ENCODE measurements around the gene PTPRG.

Gene PTPRG

DNA sequence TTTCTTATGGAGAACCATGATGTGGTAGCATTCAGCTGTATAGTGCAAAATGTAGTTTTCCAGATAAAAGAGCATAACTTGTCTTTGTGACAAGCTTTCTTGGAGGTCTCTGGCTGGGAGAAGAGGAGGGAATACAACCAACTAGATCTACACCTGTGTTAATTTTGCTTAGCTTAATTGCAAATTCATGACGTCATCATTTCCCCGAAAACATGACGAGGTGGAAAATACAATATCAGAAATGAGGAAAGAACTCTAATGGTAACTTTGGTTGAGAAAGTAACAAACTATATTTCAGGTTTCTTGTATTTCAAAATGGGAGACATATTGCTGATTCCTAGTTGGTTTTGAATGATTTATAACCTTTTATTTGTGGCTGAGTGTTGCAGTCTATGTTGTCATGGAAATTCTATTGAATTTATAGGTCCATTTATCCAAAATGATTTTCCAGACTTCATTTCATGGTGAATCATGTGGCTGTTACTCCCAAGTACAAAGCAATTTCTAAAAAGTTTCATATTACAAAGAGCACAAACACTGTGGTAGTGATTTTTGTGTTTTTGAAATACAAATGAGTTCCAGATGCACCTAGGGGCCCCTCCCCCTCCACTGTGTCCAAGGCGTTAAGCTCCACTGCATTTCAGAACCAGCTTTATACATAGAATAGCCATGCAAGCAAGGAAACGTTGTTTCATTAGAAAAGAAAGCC lies 504.8 kb downstream of the PTPRG start:
- Histone ChIP-seq H3K4me3 (ENCODE audit: low read depth, low read length) (no peak overlapping the region), H3K9ac (ENCODE audit: low read depth, low read length) (no peak overlapping the region), H3K36me3 (ENCODE audit: control insufficient read depth, insufficient read depth, low read length) (no peaks in the 10 kb centered on the region), H3K27me3 (ENCODE audit: control insufficient read depth, insufficient read depth, low read length) (no peaks in the 10 kb centered on the region), H3K9me3 (ENCODE audit: control insufficient read depth, insufficient read depth, low read length) (no peaks in the 10 kb centered on the region), H3K4me1 (ENCODE audit: control insufficient read depth, insufficient read depth, low read length) (peaks cover 8% of the 10 kb centered on the region)

DNA sequence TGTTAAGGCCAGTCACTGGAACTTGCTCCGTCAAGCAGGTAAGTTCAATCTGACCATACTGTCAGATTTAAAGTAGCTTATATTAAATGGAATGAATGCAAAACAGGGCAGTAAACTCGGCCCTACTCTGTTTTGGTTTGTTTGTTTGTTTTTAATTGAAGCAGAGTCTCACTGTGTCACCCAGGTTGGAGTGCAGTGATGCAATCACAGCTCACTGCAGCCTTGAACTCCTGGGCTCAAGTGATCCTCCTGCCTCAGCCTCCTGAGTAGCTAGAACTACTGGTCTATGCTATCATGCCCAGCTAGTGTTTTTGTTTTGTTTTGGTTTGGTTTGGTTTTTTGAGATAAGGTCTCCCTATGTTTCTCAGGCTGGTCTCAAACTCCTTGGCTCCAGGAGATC lies 507.0 kb downstream of the PTPRG start:
- no peaks in the 10 kb centered on the region for H3K9me3 ChIP-seq (ENCODE audit: control insufficient read depth, insufficient read depth, low read length)
- H3K36me3 ChIP-seq (ENCODE audit: control insufficient read depth, insufficient read depth, low read length) = no peaks in the 10 kb centered on the region
- no peak overlapping the region for H3K4me3 ChIP-seq (ENCODE audit: low read depth, low read length)
- no peaks in the 10 kb centered on the region for H3K27me3 ChIP-seq (ENCODE audit: control insufficient read depth, insufficient read depth, low read length)
- H3K4me1 ChIP-seq (ENCODE audit: control insufficient read depth, insufficient read depth, low read length) = peaks cover 8% of the 10 kb centered on the region
- no peak overlapping the region for H3K9ac ChIP-seq (ENCODE audit: low read depth, low read length)

DNA sequence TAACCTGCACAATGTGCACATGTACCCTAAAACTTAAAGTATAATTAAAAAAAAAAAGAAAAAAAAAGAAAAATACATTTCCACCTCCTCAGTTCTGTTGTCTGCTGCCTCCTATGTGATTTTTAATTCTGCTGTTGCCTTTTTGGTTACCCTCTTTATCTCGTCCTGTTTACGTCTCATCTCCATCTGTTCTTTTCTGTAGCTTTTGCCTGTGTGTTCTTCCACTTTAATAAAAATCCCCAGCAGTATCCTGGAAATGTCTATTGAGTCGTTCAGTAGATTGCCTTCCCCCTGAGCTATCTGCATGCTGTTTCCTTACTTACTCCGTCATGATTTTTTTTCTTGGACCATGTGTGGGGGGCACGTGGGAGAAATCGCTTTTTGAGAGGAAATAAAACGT lies 509.5 kb downstream of the PTPRG start:
- Histone ChIP-seq H3K36me3 (ENCODE audit: control insufficient read depth, insufficient read depth, low read length) (no peaks in the 10 kb centered on the region), H3K27me3 (ENCODE audit: control insufficient read depth, insufficient read depth, low read length) (no peaks in the 10 kb centered on the region), H3K4me1 (ENCODE audit: control insufficient read depth, insufficient read depth, low read length) (peaks cover 6% of the 10 kb centered on the region), H3K9me3 (ENCODE audit: control insufficient read depth, insufficient read depth, low read length) (no peaks in the 10 kb centered on the region), H3K4me3 (ENCODE audit: low read depth, low read length) (no peak overlapping the region), H3K9ac (ENCODE audit: low read depth, low read length) (no peak overlapping the region)

DNA sequence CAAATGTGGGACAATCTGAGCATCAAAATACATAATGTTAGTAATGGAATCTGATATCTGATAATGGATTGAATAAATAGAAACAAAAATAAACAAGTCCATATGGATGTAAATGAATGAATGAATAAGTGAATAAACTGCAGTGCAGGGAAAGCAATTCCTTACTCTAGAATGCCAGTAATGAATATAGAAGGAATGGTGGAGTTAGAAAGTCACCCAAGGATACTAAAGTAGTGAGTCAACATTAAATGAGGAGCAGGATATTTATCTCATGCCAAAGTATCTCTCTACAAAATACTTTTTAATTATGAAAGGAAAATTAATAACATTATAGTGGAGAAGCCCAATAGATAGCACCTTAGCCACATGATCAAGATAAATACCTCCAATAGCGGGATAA lies 511.7 kb downstream of the PTPRG start:
- Histone ChIP-seq H3K9ac (ENCODE audit: low read depth, low read length) (no peak overlapping the region), H3K36me3 (ENCODE audit: control insufficient read depth, insufficient read depth, low read length) (no peaks in the 10 kb centered on the region), H3K4me1 (ENCODE audit: control insufficient read depth, insufficient read depth, low read length) (peaks cover 5% of the 10 kb centered on the region), H3K4me3 (ENCODE audit: low read depth, low read length) (no peak overlapping the region), H3K9me3 (ENCODE audit: control insufficient read depth, insufficient read depth, low read length) (no peaks in the 10 kb centered on the region), H3K27me3 (ENCODE audit: control insufficient read depth, insufficient read depth, low read length) (no peaks in the 10 kb centered on the region)

DNA sequence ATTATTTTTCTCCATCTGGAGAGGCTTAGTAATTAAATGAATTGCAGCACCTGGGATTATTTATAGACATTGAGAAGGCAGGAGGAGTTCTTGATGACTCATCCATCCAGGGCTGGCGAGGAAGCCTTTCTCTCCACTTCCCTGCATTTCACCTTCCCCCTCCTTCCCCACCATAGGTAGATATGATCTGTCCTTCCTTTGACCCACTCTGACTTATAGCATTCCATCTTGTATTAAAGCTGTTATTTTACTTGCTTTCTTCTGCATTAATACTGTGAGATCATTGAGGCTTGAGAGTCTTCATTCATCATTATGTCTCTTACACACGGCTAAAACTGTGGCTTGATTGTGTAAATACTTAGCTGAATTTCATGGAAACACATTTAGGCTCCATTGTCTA lies 523.2 kb downstream of the PTPRG start:
- Histone ChIP-seq H3K27me3 (ENCODE audit: control insufficient read depth, insufficient read depth, low read length) (no peaks in the 10 kb centered on the region), H3K9me3 (ENCODE audit: control insufficient read depth, insufficient read depth, low read length) (no peaks in the 10 kb centered on the region), H3K4me1 (ENCODE audit: control insufficient read depth, insufficient read depth, low read length) (no peaks in the 10 kb centered on the region), H3K36me3 (ENCODE audit: control insufficient read depth, insufficient read depth, low read length) (no peaks in the 10 kb centered on the region), H3K9ac (ENCODE audit: low read depth, low read length) (no peak overlapping the region), H3K4me3 (ENCODE audit: low read depth, low read length) (no peak overlapping the region)

DNA sequence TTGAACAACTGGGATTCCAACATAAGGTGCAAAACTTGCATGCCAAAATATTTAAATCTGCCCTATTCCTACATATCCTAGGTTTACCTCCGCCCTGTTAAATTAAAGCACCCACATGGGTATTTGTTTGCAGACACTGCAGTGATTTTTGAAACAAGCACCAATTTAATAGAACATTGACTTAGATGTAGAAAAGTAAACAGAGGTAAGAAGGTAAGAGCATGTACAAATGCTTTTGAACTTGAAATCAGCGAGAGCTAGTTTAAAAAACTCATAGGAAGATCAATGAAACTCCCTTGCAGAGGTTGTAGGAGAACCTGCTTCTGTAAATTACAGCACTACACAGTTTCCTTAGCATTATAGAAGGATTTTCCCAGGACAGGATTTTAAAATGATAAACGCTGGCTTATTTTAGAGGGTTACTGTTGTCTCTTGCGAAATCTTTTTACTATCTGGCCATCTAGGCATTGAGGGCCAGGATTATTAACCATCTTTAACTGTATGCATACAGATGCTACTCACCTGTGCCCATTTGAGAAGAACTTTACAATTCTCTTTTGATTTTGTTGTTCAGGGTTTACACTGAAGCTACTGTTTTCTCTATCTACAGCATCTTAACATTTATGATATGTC lies 527.2 kb downstream of the PTPRG start:
- Histone ChIP-seq H3K27me3 (ENCODE audit: control insufficient read depth, insufficient read depth, low read length) (no peaks in the 10 kb centered on the region), H3K4me1 (ENCODE audit: control insufficient read depth, insufficient read depth, low read length) (no peaks in the 10 kb centered on the region), H3K36me3 (ENCODE audit: control insufficient read depth, insufficient read depth, low read length) (no peaks in the 10 kb centered on the region), H3K9me3 (ENCODE audit: control insufficient read depth, insufficient read depth, low read length) (no peaks in the 10 kb centered on the region), H3K9ac (ENCODE audit: low read depth, low read length) (no peak overlapping the region), H3K4me3 (ENCODE audit: low read depth, low read length) (no peak overlapping the region)

DNA sequence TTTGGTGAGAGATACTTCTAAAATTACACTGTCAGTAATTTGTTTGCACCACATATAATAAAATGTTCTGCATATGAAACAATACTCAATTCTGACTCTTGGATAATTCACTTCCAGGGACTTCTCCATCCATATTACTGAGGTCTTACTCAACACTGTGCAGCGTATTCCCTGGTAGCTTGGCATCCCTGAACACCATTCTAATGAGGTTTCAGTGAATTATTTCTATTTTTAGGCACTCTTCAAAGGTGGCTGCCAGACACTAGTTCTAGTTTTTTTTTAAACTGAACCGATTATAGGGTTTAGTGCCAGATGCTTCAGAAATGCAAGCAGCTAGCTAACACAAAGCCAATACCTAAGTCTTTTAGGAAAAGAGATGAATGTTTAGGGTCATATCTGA lies 528.7 kb downstream of the PTPRG start:
- Histone ChIP-seq H3K36me3 (ENCODE audit: control insufficient read depth, insufficient read depth, low read length) (no peaks in the 10 kb centered on the region), H3K4me3 (ENCODE audit: low read depth, low read length) (no peak overlapping the region), H3K4me1 (ENCODE audit: control insufficient read depth, insufficient read depth, low read length) (no peaks in the 10 kb centered on the region), H3K27me3 (ENCODE audit: control insufficient read depth, insufficient read depth, low read length) (no peaks in the 10 kb centered on the region), H3K9ac (ENCODE audit: low read depth, low read length) (no peak overlapping the region), H3K9me3 (ENCODE audit: control insufficient read depth, insufficient read depth, low read length) (no peaks in the 10 kb centered on the region)

DNA sequence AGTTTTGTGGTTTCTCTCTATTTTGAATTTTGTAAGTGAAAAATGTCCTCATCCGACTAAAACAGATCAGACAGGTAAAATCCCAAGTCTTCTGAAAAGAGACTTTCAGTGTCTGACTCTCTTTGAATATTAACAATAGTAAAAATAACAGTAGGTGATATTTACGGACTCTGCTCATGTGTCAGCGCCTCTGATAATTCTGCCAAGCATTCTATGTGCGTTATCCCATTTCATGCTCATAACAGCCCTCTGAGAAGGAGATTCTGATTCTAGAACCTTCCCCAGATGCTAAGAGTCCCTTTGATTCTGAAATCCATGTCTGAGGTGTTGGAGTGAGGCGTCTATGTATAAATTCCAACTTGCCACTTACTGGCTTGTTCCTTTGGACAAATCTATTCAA lies 529.1 kb downstream of the PTPRG start:
- Histone ChIP-seq H3K4me3 (ENCODE audit: low read depth, low read length) (no peak overlapping the region), H3K9ac (ENCODE audit: low read depth, low read length) (no peak overlapping the region), H3K9me3 (ENCODE audit: control insufficient read depth, insufficient read depth, low read length) (no peaks in the 10 kb centered on the region), H3K4me1 (ENCODE audit: control insufficient read depth, insufficient read depth, low read length) (no peaks in the 10 kb centered on the region), H3K36me3 (ENCODE audit: control insufficient read depth, insufficient read depth, low read length) (no peaks in the 10 kb centered on the region), H3K27me3 (ENCODE audit: control insufficient read depth, insufficient read depth, low read length) (no peaks in the 10 kb centered on the region)

DNA sequence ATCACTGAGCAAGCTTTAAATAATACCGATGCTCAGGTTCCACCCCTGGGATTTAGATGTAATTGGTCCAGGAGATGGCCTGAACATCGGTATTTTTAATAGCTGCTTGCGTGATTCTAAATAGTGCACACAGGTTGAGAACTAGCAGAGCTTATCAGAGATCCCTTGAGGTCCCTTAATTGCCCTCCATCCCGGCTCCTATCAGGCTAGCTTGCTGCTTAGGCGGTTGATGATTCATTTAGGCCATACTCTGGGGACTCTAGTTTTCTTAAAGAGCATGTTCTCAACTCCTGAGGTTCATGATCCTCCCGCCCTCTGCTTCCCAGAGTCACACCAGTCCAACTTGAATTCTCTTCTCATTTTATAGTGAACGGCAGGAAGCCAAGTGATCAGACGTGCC lies 531.7 kb downstream of the PTPRG start:
- Histone ChIP-seq H3K9ac (ENCODE audit: low read depth, low read length) (no peak overlapping the region), H3K4me3 (ENCODE audit: low read depth, low read length) (no peak overlapping the region), H3K36me3 (ENCODE audit: control insufficient read depth, insufficient read depth, low read length) (no peaks in the 10 kb centered on the region), H3K9me3 (ENCODE audit: control insufficient read depth, insufficient read depth, low read length) (no peaks in the 10 kb centered on the region), H3K27me3 (ENCODE audit: control insufficient read depth, insufficient read depth, low read length) (no peaks in the 10 kb centered on the region), H3K4me1 (ENCODE audit: control insufficient read depth, insufficient read depth, low read length) (no peaks in the 10 kb centered on the region)

DNA sequence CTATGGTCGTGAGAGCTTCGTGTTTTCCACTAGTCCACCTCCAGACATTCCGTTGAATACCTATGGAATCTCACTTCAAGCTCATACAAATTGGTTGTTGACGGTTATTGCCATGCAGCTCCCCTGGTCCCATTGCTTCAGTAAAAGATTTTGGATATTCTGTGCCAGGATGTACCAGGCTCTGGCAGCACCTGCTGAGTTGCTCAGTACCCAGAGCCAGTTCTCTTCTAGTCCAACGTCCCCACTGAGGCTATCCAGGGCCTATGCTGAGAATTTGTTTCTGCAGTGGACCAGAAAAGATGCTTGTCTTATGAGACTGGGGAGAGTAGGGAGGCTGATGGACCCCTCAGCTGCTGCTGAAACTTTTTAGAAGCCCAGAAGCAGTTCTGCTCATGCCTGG lies 533.1 kb downstream of the PTPRG start:
- no peaks in the 10 kb centered on the region for H3K27me3 ChIP-seq (ENCODE audit: control insufficient read depth, insufficient read depth, low read length)
- H3K9ac ChIP-seq (ENCODE audit: low read depth, low read length) = no peak overlapping the region
- no peaks in the 10 kb centered on the region for H3K4me1 ChIP-seq (ENCODE audit: control insufficient read depth, insufficient read depth, low read length)
- no peaks in the 10 kb centered on the region for H3K36me3 ChIP-seq (ENCODE audit: control insufficient read depth, insufficient read depth, low read length)
- H3K9me3 ChIP-seq (ENCODE audit: control insufficient read depth, insufficient read depth, low read length) = no peaks in the 10 kb centered on the region
- no peak overlapping the region for H3K4me3 ChIP-seq (ENCODE audit: low read depth, low read length)

DNA sequence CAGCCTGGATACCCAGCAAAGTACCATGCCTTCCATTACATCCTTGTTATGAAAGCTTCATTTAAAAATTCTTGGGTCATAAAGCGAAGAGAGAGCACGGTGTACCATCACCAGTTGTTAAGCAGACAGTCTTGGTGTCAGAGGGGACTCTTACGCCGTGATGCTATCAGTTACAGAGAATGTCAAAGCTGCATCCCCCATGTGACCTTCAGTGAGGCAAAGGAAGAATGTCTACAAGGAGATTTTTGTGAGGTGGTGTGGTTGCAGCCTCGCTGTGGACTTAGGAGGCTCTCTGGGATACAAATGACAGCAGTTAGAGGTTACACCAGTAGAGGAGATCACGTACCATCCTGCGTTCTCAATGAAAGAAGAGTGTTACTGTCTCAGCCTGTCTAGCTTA lies 533.7 kb downstream of the PTPRG start:
- no peaks in the 10 kb centered on the region for H3K36me3 ChIP-seq (ENCODE audit: control insufficient read depth, insufficient read depth, low read length)
- H3K9me3 ChIP-seq (ENCODE audit: control insufficient read depth, insufficient read depth, low read length) = no peaks in the 10 kb centered on the region
- no peaks in the 10 kb centered on the region for H3K4me1 ChIP-seq (ENCODE audit: control insufficient read depth, insufficient read depth, low read length)
- H3K4me3 ChIP-seq (ENCODE audit: low read depth, low read length) = no peak overlapping the region
- no peak overlapping the region for H3K9ac ChIP-seq (ENCODE audit: low read depth, low read length)
- H3K27me3 ChIP-seq (ENCODE audit: control insufficient read depth, insufficient read depth, low read length) = no peaks in the 10 kb centered on the region

DNA sequence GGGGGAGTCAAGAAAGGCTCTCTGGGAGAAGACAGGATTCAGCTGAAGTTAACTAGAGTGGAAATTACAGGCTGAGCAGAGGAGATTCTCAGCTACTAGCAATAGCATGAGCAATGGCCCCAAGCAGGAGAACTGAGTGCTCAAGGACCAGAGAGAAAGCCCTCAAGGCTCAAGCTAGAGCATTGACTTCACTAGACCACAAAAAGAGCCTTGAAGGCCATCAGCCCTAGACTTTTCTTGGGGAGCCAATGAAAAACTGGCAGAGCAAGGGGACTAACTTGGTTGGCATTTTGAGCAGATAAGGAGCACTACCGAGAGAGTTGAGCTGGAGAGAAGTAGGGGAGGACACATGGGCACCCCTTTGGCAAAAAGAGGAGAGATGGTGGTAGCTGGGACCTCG lies 534.4 kb downstream of the PTPRG start:
- no peaks in the 10 kb centered on the region for H3K9me3 ChIP-seq (ENCODE audit: control insufficient read depth, insufficient read depth, low read length)
- H3K4me3 ChIP-seq (ENCODE audit: low read depth, low read length) = no peak overlapping the region
- H3K27me3 ChIP-seq (ENCODE audit: control insufficient read depth, insufficient read depth, low read length) = no peaks in the 10 kb centered on the region
- H3K9ac ChIP-seq (ENCODE audit: low read depth, low read length) = no peak overlapping the region
- no peaks in the 10 kb centered on the region for H3K4me1 ChIP-seq (ENCODE audit: control insufficient read depth, insufficient read depth, low read length)
- H3K36me3 ChIP-seq (ENCODE audit: control insufficient read depth, insufficient read depth, low read length) = no peaks in the 10 kb centered on the region
